Kidney epithelial cell (primary cell): ENCODE measurements around the gene GRID1. TPM values are rescaled to one million over a fixed set of nuclear protein-coding genes. Genes with fewer than 3 reads are reported as not detected.

Source experiments
- DNase-seq: peaks from one replicate; pipeline ENCODE4 v3.0.0-alpha.2; 2010; ENCODE audit warnings: low read depth
- H3K27me3 ChIP-seq: 2 replicates; pipeline ENCODE4 v1.6.0; 2011; ENCODE audit warnings: low read length; ENCODE audit not compliant: control insufficient read depth, insufficient read depth
- H3K36me3 ChIP-seq: 2 replicates; pipeline ENCODE4 v1.5.1; 2011; ENCODE audit warnings: low read length; ENCODE audit not compliant: control insufficient read depth, insufficient read depth
- H3K4me3 ChIP-seq: 2 replicates; pipeline ENCODE4 v1.5.1; 2011; ENCODE audit warnings: low read depth, mild to moderate bottlenecking, control low read depth, low read length
- CTCF ChIP-seq: IDR thresholded peaks from 2 replicates; pipeline ENCODE4 v1.5.1; 2011; ENCODE audit warnings: mild to moderate bottlenecking, moderate library complexity, low read length, control low read depth, inconsistent platforms; ENCODE audit not compliant: insufficient read depth, poor library complexity, severe bottlenecking
- total RNA-seq: library from RNA; depleted of rRNA; stranded (reverse); fragments of >200 nt; gene quantifications from 2 replicates; pipeline ENCODE4 v1.2.3, GENCODE V29; 2015

GRID1 gene
- total RNA-seq, 1 donor from 2014 or later = 0.33 TPM

- Histone ChIP-seq H3K27me3 (no peaks in the 10 kb centered on the region), H3K4me3 (no peak overlapping the region), H3K36me3 (no peaks in the 10 kb centered on the region)
- no peak for TF ChIP-seq CTCF
- no peak for DNase-seq
These were observed 346.5 kb downstream of the GRID1 start for GRCh38 chr10:86020134-86020533.

- no peak for TF ChIP-seq CTCF
- H3K36me3 ChIP-seq = no peaks in the 10 kb centered on the region
- no peak for DNase-seq
- no peak overlapping the region for H3K4me3 ChIP-seq
- no peaks in the 10 kb centered on the region for H3K27me3 ChIP-seq
These were observed 347.5 kb downstream of the GRID1 start for GRCh38 chr10:86019141-86019540.

DNA sequence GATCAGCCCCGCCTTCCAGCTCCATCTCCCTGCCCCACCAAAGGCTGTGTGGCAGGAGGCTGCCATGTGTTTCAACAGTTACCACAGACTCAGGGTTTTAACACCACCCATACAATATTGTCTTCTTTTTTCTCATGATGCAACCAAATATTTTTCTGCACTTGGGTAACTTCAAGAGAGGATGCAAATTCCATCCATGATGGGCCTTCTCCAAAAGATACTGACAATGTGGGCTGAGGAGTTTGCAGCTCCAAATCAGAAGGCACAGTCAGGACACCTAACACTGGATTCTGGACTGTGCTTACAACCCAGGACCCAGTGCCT, 347.9 kb downstream of the GRID1 start:
- no peak for TF ChIP-seq CTCF
- Histone ChIP-seq H3K4me3 (no peak overlapping the region), H3K27me3 (no peaks in the 10 kb centered on the region), H3K36me3 (no peaks in the 10 kb centered on the region)
- DNase-seq = no peak

DNA sequence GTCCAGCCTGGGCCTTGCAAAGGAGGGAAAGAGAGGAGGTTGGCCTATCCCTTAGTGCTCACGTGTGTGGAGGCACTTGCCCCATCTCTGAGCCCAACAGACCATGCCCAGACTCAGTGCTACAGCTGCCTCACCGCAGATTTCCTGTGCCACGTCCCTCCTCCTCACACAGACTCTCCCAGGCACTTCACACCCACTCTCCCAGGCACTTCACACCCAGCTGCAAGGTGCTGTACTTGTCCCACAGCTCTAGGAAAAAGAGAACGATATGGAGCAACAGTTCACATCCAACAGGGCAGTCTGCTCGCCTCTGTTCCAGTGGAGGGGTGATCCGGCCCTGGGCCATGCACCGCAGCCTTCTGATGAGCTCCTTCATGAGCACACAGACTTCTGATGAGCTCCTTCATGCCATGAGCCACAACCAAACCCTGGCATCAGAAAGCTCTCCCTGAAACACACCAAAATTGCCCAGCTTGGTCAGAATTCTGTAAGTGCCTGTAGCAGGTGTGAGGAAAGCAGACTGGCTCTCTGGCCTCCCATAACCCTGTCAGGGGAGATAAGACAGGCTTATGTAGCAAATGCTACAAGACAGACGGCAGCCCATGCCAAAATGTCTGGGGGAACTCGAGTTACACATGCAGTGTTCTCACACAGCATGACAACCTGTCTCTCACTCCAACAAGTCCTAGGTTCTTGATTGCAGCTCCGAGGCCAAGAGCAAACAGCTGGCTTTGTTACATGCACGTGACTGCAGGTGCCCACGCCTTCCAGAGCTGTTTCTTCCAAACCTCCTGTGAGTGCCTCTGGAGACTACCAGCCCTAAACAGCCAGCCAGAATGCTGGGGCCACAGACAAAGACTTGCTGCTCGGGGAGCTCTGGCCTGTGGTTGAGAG, 348.5 kb downstream of the GRID1 start:
- no peaks in the 10 kb centered on the region for H3K27me3 ChIP-seq
- H3K4me3 ChIP-seq = no peak overlapping the region
- no peak for DNase-seq
- H3K36me3 ChIP-seq = no peaks in the 10 kb centered on the region
- TF ChIP-seq CTCF = no peak

DNA sequence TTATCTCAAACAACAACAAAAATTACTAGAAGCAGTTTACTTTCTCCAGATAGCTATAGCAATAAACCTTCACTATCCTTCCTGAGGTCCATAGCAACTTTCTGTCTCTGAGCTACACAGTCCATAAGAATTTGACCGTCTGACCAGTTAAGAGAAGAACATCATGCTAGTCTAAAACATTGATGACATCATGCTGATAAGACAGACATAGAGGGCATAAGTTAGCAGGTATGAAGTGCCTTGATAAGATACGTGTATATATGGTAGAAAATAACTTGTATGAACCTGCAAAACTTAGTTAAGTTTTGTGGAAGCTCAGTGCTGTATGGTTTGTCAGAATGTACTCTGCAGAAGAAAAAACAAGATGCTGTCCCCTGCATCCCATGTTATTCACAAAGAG, 353.0 kb downstream of the GRID1 start:
- TF ChIP-seq CTCF = no peak
- no peaks in the 10 kb centered on the region for H3K27me3 ChIP-seq
- H3K36me3 ChIP-seq = no peaks in the 10 kb centered on the region
- DNase-seq = no peak
- H3K4me3 ChIP-seq = no peak overlapping the region

- no peaks in the 10 kb centered on the region for H3K27me3 ChIP-seq
- DNase-seq = no peak
- no peak overlapping the region for H3K4me3 ChIP-seq
- TF ChIP-seq CTCF = no peak
- H3K36me3 ChIP-seq = no peaks in the 10 kb centered on the region
These were observed 359.4 kb downstream of the GRID1 start for GRCh38 chr10:86007171-86007570.
